ENCODE results near the gene VPS50.

GRCh38 chr7:93196336-93196735 lies 35.8 kb upstream of the VPS50 start:
- TF ChIP-seq CTCF (IDR thresholded peaks at IDR 0.05) (no peak), POLR2A (IDR thresholded peaks at IDR 0.05) (no peak)
